K562 (cell line): ENCODE results near the gene N4BP2L1.
"Not testable (repeated sequence)": the region's sequence is repeated elsewhere in the genome, so short reads cannot be mapped to it uniquely, and the experiment has no call there.

Experiments
- EP300 ChIP-seq: IDR thresholded peaks from 2 replicates; pipeline ENCODE4 v1.6.1; 2012; ENCODE audit warnings: low read length, improper control_type of control experiment
- HIVEP1 ChIP-seq: fragments of 250-450 bp; sonication (Bioruptor Pico); IDR thresholded peaks from 2 replicates; pipeline ENCODE4 v1.4.0; 2020; ENCODE audit warnings: mild to moderate bottlenecking
- POLR2AphosphoS5 ChIP-seq: IDR thresholded peaks from 2 replicates; pipeline ENCODE4 v1.6.1; 2011; ENCODE audit warnings: mild to moderate bottlenecking, low read depth, low read length, moderate library complexity; ENCODE audit not compliant: control insufficient read depth, insufficient read depth

- not testable (repeated sequence) for TF ChIP-seq HIVEP1 (CRISPR knock-in tag); EP300; POLR2AphosphoS5
Observed at GRCh38 chr13:32355935-32356334, 72.0 kb downstream of the N4BP2L1 start.
